Stimulated activated CD4-positive, alpha-beta T cell treated with anti-CD3 and anti-CD28 coated beads, TNF-alpha, amount 100 ng/mL, for 4 hours (primary cell): ENCODE data around the gene ZNF385D.

Experiments
- DNase-seq, 3 experiments: peaks; one replicate each; pipeline ENCODE4 v3.0.0-alpha.2; 2020; ENCODE audit warnings: low read depth in 3 of 3

ZNF385D gene

DNA sequence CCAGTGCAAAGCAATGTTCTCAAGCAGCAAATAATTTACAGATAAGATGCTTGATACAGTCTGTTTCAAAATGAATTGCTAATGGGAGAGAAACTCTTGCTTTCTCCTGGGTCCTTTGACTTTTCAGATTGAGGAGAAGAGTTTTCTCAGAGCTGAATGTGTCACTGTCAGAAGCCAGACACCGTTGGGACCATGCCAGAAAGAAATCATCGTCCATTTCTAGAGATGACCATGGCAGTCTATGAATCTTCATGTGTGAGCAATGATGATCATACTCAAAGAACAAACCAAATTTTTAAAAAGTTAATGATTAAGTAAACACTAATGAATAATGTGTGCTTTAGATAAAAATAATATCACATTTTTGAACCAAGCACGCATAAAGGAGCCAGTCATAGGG, 77.6 kb downstream of the ZNF385D start:
- DNase-seq, result no peak

DNA sequence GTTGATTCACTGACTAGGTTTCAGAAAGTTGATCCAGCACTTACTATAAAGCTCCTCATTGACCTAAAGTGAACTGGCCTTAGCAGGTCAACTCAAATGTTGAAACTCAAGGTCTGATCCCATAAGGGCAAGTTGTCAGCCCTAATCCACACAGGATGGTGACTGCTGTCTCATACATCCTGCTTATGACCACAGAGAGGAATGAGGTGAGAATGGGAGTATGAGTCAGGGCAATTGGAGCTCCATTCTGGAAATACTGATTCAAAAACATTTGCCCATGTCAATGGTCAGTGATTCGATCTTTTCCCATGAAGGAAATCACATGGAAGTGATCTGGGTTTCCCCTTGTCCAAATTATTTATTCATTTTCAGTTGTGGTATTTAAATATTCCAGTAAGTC, 78.7 kb downstream of the ZNF385D start:
- DNase-seq, result no peak

DNA sequence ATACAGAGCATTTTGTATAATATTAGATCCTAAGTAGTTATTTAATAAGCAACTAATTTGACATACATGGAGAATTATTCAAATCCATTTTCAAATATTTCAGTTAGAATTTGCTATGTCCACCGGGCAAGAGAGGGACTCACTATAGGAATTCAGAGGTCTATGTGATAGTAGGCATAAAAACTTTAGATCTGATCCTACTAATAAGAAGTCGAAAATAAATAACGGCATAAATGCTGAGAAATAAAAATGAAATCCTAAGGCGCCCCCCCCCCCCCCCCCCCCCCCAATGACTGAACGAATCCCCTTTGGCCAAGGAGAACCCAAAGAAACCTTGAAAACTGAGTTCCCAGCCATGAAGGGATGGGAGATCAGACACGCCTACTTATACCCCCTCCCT, 80.6 kb downstream of the ZNF385D start:
- DNase-seq, result no peak

DNA sequence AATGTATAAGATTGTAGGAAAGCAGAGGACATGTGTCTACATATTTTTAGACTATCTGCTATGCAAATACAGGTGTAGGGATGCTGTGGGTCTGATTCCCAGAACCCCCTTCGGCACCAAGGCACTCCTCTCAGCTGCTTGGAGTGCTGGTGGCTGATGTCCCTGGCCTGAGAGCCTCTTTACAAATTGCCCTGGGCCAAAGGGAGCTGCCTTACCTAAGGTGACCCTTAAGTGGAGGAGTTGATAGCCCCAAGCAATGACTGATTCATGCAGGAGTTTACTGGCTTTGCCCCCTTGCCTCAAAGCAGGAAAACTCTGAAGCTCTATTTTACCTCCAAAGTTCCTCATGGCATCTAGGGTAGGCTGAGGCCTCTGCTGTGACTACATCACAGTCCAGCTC, 83.0 kb downstream of the ZNF385D start:
- no peak for DNase-seq

DNA sequence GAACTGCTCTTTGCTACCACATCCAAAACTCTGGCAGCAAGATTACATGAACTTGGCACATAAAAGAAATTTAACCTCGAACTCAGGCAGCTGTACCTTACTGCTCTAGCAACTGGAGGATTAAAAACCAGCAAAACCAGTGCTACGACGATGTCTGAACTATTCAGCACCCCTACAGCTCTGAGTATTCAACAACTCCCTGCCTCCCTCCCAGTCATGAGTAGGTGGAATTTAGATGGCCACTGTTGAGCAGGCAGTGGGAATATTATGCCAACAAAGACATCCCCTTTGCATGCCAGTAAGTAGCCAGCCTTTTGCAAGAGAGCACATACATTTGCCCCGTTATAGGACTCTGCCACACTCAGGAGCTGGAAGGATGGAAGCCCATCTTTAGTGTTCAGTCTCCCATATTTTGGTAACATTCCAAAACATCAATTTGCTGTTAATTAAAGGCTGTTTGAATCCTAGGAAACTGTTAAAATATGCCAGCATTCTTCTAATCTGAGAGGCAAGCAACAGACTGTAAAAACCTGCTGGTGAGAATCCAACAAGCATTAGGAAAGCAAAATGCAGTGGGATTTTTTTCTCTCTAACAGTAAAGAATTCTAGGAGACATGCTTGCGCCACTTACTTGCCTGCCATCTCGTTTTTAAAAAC, 85.4 kb downstream of the ZNF385D start:
- DNase-seq, result no peak

DNA sequence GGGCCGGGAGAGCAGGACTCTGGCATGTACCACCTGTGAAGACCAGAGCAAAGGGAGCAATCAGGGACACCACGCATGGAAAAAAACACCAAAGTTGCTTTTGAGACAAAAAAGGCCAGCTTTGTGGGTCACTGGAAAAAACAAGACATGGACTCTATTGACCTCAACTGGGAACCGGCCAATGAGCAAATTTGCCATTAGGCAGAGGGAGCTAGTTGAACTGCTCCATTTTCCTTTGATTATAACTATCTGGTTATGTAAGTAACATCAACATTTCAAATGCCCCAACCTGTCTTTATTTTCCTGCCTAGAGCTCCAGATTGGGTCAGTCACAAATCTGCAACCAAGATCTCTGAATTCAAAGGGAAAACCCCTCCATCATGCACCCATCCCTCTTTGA, 86.0 kb downstream of the ZNF385D start:
- no peak for DNase-seq

DNA sequence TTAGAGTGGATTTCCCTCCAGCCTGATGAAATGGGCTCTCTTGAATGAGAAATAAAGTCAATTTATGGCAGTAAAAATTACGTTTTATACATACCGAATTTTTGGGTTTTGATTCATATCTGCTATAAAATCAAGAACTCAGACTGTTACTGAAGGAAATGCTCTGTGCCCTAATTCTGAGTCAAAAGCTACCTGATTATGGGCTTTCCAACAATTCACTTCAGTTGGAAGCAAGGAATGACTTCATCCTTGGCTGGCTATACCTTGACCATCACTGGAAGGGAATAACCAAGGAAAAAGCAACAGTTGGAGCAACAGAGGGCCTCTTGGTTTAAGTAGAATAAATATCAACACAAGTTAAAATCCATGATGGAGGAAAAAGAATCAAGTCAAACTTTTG, 88.6 kb downstream of the ZNF385D start:
- no peak for DNase-seq

DNA sequence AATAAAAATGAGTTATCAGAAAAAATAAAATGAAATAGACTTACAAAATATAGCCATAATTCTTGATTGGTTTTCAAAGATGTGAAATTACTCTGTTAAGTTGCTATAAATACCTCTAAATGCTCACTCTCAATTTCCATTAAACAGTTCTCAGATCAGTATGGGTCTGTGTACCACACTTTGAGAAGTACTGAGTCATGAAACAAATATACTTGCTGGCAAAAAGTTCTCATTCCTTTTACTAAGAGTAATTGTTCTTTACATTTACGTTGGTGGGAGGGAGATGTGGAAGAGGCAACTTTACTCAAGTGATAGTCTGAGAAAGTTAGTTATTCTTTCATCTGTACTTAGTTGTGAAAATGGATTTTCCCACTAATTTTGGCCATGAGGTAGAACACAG, 96.3 kb downstream of the ZNF385D start:
- DNase-seq, result no peak

DNA sequence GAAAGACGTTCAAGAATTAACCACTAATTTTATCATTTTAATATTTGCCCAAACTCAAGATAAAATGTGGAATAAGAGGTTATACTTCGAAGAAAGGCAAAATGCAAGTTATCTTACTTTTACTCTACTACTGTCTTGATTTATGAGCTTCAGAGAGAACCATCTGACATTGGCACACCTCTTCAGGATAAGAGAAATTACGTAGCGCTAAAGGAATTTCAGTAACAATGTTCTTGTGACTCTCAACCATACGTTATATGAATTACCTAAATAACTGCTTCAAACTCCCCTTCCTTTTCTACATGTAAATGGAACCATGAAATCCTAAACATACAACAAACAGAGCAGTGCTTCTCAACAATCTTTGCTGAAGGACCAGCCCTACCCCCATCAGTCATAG, 96.8 kb downstream of the ZNF385D start:
- no peak for DNase-seq

DNA sequence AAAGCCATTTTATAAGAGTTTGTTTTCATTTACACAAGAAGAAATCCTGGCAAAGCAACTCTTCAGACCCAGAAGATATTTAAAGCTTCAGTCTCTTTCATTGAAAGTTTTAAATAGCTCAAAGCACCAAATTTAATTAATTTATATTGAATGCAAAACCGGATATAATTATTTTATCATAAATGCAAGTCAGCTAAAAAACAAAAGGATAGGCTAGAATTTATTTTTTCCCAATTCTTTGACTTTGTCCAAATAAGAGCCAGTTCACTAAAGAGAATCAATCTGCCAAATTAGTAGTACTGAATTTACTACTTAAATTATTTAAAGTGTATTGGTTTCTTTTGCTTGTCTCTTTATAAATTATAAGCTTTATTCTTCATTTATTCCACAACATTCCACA, 101.5 kb downstream of the ZNF385D start:
- no peak for DNase-seq

DNA sequence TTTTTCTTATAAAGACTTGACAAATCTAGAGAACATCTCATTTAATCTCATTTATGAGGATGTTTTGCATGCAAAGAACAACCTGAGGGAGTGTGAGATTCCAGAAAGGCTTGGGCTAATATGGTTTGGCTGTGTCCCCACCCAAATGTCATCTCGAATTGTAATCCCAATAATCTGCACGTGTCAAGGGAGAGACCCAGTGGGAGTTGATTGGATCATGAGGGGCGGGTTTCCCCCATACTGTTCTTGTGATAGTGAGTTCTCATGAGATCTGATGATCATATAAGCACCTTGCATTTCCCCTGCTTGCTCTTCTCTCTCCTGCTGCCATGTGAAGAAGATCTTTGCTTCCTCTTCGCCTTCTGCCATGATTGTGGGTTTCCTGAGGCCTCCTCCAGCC, 103.0 kb downstream of the ZNF385D start:
- DNase-seq, result no peak

DNA sequence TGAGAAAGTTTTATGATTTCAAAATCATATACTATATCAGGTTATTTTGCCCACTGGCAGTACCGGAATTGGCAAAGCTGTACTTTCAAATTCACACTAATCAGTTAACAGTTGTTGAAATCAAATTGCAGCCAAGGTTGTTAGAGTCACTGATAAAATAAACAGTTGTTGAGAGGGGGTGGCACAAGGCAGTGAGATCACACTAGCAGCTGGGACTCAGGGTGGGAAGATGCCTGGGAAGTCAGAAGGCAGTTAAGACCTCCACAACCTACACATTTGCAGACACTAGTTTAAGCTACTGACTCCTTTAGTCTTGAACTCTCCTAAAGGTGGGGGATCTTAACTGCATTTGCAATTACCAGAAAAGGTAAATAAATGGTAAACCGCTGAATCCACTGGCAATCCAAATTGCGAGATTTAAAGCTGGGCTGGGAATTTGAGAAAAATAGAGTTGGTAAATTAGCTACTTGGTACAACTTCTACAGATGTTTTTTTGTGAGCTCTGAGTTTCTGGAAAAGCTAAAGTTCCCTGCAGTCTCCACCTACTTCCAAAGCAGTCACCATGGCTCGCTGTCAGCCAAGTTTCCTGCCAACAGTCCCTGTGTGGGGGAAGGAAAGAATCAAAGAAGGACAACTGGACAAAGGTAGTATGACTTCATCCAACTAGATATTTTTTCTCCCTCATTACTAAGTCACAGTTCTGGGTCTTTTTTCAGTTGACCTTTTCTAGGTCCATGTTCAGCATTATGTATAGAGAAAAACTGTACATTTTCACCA, 105.7 kb downstream of the ZNF385D start:
- DNase-seq, result no peak

DNA sequence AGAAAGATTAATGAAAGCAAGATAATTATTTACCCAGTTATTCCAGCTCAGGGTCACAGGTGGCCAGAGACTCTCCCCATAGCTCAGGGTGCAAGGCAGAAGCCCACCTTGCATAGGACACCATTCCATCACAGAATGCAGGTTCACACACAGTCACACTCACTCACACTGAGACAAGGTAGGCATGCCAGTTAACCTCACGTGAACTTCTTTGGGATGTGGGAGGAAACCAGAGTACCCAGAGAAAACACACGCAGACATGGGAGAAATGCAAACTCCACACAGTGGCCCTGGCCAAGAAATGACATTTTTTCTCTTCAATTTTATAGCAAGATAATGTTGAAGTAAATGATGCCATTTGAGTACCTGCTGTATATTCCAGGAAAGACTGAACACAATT, 106.7 kb downstream of the ZNF385D start:
- DNase-seq, result no peak

DNA sequence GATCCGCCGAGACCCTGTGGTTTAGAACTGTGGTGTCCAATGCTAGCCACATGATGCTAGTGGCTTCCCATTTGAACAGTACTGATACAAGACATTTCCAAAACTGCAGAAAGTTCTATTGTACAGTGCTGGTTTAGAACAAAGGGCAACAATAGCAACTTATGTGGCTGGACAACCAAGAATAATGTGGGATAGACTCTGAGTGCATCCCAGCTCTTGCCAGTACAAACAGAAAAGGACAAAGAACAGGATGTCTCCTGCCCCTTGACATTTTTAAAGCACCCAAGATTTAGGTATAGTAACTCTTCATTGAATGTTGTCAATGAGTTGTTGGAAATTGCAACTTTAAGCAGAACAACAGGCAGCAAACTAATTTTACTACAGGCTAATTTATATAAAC, 107.3 kb downstream of the ZNF385D start:
- no peak for DNase-seq

DNA sequence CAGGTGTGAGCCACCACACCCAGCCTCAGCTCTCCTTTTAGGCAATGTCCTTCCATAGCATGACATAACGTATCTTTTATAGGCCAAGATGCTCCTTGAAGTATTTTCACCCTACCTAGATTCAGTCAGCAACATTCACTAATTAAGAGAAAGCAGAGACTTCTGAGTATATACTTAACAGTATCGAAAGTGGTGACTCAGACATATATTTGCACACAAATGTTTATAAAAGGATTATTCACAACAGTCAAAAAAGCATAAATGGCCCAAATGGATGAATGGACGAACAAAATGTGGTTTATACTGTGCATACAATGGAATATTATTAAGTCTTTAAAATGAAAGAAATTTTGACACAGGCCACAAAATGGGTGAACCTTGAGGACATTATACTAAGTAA, 108.6 kb downstream of the ZNF385D start:
- no peak for DNase-seq

DNA sequence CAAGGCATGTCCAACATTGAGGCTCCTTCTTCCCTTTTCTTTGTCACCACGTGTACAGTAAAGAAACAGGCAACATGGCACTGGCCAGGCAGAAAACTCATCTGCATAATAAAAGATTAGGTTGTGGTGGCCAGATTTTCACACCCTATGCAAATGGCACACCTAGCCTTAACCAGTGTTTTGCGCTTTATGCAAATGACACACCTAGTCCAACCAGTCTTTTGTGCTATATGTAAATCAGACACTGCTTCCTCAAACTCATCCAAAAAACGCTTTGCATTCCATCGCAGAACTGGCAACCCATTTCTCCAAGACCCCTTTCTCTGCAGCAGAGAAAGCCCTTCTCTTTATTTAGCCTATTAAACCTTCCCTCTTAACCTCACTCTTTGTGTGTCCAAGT, 109.1 kb downstream of the ZNF385D start:
- no peak for DNase-seq

DNA sequence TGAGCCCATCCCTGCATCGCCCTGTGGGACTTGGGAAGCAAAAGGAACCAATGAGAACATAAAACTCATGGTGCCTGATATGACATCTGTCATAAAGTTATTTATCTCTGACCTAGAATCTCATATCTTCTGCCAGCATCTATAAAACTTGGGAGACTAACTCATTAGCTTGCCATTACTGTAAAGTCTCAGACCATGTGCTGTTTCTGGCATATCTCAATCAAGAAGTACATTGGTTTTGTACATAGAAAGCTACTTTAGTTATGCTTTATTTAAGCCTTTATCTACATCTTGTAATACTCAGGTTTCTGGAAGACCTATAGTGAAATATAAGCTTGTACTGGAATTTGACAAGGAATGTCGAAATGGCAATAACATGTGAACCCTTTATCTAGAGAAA, 112.5 kb downstream of the ZNF385D start:
- DNase-seq, result no peak

DNA sequence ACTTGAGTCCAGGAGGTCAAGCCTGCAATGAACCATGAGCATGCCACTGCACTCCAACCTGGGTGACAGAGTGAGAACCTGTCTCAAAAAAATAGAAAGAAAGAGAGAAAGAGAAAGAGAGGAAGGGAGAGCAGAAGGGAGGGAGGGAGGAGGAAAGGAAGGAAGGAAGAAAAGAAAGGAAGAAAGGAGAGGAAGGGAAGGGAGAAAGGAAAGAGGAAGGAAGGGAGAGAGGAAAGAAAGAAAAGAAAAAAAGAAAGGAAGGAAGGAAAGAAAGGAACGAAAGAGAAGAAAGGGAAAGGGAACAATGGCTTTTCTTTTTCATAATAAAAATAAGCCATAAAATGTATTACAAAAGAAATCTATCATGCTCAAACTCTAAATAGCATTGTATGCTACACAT, 116.9 kb downstream of the ZNF385D start:
- no peak for DNase-seq

DNA sequence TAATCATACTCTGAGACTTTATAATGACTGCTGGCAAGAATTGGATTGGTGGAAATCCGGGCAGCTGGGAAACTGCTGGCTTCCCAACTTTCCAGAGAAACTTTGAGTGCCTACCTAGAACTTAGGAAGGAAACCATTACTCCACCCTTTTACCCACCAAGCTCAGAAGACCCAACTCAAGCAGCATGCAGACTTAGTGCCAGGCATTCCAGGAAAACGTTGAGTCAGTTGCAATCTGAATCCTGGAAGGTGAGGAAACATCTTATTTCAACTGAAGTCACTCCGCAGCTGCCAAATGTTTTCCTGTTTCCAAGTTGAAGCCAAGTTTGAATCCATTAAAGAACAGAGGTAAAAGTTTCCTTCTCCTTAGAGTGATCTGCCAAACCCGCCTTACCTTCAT, 126.5 kb downstream of the ZNF385D start:
- no peak for DNase-seq

DNA sequence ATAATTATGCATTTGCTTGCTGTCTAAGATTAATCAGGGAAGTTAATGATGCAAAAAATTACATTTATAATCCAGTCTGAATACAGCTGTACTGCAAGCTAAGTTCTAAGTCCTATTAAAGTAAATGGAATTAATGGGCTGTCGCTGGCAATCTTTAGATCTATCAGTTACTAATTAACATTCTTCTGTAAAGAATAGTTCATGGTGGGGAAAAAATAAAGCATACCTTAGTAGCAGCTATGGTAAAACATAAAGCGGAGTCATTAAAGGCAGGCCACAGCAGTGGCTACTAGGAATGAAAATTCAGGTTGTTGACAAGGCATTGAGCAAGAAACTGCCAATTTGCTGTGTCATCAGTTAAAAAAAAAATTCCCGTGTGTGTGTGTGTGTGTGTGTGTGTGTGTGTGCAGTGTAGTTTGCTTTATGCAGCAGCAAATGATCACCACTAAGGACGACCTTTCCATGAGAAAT, 129.8 kb downstream of the ZNF385D start:
- no peak for DNase-seq

DNA sequence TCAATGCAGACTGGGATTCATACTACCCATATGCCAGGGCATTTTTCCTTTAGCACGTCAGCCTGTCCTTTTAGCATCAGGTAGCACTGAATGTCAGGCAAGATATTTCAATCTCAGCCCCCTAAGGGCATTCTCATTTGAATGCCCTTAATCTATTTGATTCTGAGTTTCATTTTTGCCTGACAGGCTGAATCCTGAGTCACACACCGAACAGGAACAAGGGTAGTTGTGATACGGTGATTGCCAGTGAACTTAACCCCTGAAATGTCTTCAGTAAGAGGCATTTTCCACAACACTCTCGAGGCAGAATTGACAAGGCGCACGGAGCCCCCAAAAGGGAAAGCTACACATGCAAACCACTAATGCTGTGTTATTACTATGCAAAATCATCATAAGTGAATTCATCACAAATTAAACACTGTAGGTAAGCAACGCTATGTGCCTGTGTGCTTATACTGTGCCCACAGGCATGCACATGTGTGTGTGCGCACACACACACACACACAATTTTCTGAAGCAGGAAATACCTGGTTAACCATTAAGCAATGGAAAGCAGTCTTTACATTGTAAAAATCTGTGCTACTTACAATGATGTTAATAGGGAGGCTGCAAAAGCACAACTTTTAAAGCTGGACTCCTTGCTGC, 130.4 kb downstream of the ZNF385D start:
- DNase-seq, result no peak

DNA sequence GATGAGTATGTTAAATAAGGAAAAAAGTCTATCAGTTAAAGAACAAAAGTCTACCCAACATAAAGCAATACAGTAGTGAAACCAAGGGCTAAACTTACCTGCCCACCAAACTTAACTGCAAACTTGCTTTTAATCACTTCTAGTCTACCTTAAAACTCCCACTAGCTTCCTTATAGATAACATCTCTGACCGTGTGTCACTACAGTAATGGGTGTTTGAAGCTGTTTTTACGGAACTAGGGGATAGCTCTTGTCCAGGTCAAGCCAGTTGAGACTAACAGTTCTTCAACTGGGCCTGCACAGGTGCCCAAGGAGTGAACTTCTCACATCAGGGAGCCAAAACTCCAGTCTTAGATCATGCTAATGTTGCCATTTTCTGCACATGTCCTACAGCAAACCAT, 132.3 kb downstream of the ZNF385D start:
- no peak for DNase-seq
